ENCODE measurements around the gene CNMD.

CNMD gene

DNA sequence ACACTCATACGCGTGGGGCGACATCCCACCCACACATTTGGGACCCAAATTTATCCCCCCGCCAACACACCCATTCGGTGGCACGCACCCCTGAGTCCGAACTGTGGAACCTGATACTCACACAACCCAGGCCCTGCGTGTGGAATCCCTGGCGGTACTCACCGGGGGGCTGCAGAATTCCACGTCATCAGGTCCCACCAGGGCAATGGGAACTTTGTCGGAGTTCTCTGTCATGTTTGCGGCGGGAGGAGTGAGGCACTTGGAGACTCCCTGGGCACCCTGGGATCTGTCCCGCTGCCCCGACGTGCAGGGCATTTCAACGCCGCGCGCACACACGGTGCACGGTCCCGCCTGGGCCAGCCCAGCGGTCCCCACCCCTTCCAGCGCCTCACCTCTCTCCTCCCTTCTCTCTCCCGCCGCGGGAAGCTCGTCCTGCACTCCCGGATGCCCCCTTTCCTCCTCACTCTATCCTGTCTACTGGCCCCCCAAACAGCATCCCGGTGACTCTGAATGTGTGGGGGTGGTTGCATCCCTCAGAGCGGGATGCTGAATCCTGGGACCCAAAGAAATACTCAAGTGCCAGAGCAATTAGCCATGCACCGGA is at the start of gene CNMD:
Gene CNMD, minus strand, starts transcription at position 353 of the 604 bp plus-strand sequence. Its CDS starts 119 bp downstream, at position 234.
- DNase-seq, result no peak

DNA sequence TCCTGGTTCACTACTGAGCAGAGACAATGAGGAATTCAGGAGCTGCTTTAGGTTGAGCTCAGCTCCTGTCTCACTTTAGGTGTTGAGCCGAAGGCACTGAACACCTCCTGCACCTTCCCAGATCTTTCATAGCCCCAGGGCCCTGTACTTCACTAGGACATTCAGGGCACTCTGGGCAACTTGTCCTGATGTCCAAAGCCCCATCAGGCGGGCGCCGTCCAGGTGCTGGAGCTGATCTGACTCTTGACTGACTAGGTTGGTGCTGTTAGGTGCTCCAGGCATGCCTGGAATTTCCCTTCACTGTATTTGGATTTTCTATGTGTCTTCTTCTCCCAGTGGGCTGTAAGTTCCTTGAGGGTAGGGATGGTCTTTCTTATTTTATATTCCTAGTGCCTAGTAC is 48.4 kb upstream of the CNMD start:
- DNase-seq, result no peak

DNA sequence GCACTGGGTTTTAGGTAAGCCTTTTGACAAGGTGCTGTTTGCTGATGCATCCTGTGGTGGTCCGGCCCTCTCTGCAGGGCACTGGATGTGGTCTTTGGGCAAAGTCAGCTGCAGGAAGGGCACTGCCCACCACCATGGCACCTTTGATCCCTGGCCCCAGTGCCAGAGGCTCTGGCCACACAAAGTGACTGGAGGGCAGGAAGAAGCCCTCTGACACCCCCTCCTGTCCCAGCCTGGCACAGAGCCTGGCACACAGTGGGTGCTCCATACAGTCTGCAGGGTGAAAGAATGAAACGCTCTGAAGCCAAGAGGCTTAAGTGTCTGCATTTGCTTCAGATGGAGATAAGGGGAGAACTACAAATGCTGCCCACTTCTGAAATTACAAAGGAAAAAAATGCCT is 47.6 kb upstream of the CNMD start:
- no peak for DNase-seq

DNA sequence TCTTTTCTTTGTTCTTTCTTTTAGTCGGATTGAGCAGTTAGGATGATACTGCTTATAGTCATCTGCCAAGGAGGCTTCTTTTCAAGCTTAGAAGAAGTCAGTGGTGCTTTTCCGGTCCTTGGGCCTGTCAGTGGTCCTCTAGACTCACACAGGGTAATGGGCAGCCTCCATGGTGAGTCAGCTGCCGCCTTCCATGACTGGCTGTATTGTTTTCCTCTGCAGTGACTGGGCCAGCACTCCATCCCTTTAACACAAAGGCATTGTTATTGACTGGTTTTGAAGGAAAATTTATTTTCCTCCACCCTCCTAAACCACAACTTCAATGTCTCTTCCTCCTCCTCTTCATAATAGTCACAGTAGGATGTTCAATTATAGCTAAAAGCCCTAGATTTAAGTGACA is 47.1 kb upstream of the CNMD start:
- DNase-seq, result no peak

DNA sequence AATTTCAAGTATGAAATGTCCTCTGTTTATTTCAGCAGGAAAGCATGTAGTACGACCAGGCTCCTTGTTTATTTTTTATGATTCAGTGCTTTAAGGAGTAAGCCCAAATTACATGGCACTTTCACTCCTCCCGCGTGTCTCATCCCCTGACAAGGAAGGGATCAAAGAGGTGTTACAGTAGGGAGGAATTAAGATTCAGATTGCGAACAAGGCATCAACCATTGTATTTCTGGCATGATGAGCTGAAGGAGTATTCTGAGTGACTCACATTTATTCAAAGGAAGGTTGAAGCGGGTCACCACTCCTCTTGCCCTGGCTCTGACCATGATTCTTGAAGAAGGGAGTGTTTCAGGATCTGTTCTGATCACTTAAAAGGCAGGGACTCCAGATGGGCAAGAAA is 46.1 kb upstream of the CNMD start:
- no peak for DNase-seq

DNA sequence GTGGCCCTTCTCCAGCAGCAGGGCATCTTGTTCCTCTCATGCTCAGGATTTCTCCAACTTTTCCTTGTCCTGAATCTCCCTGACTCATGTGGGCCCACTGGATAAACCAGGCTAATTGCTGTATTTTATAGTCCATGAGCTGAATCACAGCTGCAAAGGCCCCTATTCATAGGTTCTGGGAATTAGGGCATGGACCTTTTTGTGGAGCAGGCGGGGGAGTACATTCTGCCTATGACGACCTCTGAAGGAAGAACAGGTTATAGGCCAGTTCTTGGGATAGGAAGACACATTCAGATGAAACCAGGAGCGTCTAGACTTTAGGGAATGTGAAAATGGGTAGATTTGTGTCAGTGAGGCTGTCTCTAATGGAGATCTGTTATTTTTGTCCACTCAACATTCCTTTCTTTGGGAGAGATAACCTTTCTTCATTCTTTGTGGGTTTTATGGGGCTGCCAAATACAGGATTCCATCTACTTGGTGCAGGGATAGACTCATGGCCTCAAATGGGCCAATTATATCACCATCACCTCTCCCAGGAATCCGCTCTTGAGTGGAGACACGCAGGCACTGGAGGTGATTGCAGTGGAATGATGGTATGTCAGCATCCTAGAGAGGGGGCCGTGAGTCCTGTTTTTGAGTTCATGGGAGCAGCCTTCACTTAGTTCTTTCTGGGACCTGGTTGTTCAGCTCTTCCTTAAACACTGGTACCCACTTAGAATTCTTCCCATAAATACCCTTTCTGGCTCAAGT is 45.1 kb upstream of the CNMD start:
- DNase-seq, result no peak

DNA sequence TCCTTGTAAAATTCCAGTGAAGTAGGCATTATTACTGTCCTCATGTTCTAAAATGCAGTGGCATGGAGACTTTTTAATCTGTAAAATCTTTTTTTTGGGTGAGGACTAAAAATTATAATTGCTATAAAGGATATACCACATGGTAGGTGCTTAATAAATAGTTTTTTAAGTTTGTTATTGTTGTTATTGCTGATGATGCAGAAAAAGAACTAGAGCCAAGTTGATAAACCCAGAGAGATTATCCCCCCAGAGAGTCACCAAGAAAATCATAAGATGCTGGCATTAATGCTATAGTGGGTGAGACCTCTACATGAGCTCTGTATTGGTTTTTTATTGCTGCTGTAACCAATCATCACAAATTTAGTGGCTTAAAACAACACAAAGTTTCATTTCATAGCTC is 44.3 kb upstream of the CNMD start:
- no peak for DNase-seq

DNA sequence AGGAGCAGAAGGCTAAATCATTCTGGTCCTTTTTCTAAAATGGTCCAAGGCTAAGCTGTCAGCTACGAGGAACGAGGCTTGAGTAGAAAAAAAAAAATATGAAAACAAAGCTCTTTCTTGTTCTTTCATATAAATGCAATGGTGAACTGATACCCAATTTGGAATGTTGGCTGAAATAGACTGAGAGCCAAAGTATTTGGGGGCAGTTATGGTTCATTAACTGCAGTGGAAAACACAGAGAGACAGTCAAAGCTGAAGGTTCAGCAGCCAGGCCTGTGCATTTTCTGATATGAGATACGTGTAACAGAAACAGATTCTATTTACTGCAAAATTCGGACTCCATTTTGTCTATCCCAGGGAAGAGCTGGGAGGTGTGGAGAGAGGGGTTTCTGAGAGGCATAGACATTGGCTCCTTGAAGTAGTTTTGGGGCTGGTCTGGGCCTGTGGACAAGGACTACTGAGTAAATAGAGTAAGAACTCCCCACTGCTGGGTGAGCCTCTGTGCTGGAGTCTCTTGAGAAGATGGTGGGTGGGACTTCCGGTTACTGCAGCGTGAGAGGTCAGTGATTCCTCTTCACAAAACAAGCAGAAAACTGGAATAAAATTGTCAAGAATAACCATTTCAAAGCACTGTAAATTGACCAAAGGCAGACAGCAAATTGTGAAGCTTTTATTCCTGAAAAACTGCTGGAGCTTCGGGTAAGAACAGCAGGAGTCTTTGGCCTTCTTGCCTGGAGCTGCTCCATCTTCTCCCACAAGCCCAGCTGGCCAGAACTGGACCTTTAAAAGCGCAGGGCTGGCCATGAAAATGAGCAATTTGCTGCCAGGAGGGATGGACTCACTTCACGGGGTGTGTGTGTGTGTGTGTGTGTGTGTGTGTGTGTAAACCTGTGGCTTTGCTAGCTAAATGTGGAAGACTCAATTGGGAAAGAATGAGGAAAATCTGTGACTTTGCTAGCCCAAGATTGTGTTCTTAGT is 43.1 kb upstream of the CNMD start:
- no peak for DNase-seq

DNA sequence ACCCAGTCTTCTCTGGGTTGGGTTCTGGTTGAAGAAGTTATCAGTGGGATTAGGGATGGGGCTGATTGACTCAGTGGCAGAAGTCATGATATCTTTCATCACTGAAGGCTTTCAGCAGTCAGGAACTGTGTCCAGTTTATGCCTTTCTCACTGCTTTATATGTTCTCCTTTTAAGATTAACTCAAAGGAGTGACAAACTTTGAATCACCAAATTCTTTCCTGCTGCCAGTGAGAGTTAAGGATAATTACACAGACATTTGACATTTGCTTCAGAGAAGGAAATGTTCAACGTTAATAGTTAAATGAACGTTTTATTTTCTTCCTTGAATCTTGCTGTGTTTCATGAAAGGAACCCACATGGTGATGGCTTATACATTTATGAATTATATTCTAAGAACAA is 41.0 kb upstream of the CNMD start:
- no peak for DNase-seq

DNA sequence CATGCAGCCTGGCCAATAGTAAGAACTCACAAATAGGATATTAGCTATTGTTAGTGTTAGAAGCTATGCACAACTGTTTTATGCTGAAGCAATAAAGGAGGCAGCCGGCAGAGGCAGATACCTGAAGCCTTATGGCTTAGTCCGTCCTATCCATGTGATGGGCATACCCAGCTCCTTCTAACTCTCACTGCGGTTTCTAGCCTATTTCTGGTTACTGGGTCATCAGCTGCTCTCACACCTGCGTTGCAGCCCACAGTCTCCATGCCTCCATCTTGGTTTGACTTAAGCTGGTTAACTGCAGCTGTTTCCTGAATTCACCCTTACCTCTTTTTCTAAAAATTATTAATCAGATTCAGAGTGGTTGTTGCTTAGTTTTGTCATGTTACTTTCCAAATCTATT is 40.5 kb upstream of the CNMD start:
- no peak for DNase-seq

DNA sequence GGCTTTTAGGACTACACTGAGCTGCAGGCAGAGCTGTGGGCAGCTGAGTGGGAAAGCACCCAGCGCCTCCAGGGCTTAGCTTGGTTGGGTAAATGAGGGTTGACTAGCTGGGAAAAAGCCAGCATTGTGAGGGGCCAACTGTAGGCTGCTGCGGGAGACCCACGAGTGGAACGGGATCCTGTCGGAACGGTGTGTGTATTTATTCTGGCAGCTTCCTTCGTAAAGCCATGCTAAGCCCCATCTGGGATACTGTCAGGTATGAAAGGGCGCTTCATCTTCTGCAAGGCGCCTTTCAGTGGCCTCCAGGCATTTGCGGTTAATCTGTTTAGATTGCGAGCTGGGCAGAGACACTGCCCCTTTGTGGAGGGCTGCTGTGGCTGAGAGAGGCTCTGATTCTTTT is 39.5 kb upstream of the CNMD start:
- no peak for DNase-seq

DNA sequence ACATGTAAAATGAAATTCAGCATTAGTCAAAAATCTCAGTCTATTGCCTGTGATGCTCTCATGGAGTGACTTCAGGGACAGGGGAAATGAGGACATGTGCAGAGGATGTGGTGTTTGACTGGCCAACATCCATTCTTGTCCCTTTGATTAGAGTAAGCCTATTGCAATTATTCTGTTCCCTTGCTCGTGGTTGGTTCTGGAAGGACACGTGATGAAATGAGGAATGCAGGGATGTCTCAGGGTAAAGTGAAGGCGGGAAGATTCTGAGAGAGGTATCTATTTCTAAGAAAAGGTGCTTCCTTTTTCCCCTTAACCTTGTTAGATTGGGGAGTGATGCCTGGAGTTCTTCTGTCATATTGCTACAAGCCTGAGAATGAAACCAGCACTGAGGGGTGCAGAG is 37.1 kb upstream of the CNMD start:
- no peak for DNase-seq

DNA sequence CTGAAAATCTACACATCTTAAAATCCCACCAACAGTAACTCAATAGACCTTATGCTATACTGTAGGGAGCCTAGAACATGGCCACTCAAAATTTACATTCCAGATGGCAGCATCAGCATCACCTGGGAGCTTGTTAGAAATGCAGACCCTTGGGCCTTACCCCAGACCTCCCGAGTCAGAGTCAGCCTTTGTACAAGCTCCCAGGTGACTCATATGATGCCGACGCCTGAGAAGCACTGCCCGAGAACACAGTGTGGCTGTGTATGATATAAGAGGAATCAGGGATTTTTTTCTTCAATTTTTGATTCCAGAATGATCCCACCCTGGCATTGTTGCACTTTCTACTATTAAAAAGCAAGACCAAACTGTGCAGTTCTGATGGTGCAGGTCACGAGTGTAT is 35.9 kb upstream of the CNMD start:
- no peak for DNase-seq

DNA sequence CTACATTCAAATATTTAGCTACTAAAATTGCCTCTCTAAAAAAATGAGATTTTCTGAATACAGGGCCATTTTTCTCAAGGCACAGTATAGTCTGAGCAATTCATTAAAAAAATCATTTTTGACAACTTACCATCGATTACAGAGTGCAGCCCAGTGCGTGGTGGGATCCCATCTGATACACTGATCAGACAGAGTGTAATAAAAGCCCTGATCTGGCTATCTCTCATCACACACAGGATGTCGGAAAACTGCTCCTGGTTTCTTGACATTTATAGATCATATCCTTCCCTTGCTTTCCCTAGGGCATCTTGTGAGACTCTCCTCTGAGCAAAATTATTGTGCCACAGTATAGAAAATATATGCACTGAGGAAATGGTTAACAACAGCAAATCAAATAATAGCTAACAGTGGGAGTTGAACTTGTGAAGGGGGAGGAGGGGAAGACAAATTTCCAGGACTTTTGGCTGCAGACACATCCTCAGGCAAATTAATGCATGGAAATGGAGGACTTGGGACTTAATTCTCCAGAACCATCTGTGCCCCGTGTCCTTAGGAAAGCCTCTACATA is 28.4 kb upstream of the CNMD start:
- DNase-seq, result no peak

DNA sequence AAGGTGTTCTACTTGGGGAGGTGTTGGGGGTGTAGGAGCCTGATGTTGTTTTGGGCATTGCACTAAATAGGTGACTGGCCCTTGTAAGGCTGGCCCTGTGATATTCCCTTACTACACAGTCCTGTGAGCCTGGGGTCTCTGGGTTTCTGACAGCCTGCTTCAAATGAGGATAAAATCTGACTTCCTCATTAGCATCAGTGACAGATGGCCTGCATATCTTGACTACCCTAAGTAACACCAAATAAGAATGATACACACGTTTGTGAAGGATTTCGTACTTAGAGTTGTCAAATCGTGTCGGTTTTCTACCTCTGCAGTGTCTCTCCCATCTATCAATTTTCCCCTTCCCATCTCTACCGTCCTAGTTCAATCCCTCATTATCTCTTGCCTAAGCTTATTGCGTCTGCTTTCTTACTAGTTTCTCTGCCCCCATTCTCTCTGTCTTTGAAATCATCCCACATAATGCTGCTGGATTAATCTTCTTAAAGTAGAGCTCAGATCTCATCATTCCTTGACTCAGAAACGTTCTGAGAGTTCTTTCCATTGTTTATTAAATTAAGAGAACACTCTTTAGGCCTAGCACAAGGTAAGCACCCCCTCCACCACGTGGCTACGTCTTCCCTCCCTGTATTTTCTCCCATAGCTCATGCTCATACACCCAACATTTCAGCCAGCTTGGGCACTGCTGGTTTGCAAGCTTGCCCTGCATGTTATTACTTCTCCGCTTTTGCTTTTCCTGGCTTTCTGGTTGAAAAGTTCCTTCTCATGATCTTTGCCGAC is 26.2 kb upstream of the CNMD start:
- no peak for DNase-seq

DNA sequence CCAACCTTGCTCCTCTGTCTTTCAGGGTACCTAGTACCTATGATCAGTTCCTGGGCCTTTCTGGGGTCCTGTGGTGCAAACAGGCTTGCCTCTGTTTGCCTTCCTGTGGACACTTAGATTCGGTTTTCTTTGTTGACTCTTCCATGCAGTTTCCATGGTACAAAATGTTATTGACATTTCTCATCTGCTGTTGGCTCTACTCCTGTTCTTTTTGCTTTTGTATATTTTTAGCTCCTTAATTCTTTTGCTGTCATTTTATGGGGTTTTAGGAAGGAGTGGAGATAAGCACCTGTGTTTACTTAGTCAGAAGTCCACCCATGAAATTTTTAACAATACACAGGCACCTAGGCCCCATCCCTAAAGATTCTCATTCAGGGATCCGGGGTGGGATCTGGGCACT is 20.5 kb upstream of the CNMD start:
- peak; percentile 13 for DNase-seq

DNA sequence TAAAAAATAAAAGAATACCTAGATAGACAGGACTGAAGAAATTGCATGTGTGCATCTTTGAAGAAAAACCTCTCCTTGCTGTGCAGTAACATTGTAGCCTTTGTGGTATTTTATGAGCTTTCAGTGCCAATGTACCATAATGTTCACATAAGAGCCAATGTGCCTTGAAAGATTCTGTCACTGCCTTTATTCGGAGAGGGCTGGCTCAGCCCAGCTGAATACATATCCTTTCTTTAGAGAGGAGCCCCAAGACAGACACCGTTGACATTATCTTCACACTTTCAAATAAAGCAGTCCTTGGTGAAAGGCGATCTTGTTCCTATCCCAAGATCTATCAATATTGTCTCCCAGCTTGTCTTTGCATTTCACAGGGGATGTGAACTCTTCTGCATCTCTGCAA is 18.5 kb upstream of the CNMD start:
- no peak for DNase-seq

DNA sequence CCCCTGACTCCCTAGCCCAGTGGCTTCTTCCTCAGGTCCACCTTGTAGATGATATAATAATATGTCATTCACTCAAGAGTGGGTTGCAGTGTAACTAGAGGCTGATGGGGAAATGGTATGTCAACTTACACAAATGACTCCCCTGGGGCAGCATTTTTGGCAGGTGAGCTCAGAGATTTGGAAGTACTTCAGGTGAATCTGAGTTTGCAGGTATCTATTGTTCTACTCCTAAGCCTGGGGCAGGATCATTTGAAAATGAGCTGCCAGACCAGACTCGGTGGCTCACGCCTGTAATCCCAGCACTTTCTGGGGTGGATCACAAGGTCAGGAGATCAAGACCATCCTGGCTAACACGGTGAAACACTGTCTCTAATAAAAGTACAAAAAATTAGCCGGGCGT is 11.6 kb upstream of the CNMD start:
- DNase-seq, result no peak

DNA sequence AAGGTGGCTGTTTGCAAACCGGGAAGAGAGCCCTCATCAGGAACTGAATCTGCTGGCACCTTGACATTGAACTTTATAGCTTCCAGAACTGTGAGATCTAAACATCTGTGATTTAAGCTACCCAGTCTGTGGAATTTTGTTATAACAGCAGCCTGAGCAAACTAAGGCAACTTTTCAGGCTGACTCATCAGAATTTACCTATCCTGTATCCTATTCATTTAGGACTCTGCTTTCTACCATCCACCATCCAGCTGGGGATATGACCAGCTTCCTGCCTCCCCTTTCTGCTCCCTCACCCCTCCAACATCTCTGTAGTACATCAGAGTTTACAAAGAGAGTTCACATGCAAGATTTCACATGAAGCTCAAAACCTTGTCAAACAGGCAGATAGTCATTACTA is 11.1 kb upstream of the CNMD start:
- DNase-seq, result no peak

DNA sequence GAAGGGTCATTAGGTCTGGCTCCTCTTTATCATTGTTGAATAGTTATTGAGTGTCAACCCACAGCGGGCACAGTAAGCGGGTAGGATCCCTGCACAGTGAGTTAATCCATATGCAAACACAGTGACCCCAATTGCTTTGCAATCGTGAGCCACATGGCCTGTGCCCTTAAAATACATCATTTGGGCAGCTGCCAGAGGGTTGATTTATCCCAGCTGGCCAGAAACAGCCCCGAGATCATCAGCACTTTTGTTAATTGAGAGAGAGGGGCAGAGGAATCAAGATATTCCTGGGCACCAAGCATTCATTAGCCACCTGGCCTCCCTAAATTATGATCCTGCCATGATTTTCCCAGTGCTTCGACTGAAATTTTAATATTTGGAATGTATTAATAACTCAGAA is 9.8 kb upstream of the CNMD start:
- peak; percentile 5 for DNase-seq

DNA sequence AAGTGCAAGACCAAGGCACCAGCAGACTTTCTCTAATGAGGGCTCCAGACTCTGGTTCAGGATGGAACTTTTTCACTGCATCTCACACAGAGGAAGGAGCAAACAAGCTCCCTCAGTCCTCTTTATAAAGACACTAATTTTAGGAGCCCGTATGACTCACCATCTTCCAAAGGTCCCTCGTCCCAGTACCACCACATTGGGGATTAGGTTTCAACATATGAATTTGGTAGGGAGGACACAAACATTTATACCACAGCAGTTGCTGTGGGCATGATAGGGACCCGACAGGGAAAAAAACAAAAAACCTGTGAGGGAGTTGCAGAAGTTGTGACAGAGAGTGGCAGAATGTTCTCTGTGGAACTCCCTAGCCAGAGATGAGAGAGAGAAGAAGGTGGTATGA is 6.5 kb upstream of the CNMD start:
- no peak for DNase-seq

DNA sequence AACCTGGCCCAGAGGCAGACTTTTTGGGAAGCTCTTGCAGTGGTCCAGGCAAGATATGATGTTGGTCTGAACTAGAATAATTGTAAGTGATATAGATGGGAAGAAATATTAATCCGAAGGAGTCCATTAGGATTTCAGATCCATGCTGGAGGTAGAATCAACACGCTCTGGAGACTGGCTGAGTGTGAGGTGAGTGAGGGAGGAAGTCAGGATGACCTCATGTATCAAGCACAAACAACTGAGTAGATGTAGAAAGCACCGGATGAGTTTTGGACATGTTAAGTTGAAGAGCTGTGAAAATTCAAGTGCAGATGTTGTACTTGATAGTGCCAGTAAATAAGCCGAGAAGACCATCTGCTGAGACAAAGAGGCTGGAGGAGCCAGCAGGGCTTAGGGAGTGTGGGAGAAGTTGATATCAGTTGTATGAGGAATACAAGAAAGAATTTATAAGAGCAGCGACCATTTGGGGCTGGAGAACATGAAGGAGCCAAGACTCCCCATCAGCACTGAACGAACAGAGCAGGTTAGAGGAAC is 5.3 kb upstream of the CNMD start:
- DNase-seq, result no peak
